GM19025 (cell line): ENCODE data around the gene ARHGEF19.

Experiments used
- ATAC-seq: cut with Tn5 transposase; IDR thresholded peaks from one replicate; pipeline ENCODE4 v1.9.1; 2021; ENCODE audit warnings: mild to moderate bottlenecking, low read depth, moderate library complexity; ENCODE audit not compliant: unreplicated experiment

The ARHGEF19 gene

DNA sequence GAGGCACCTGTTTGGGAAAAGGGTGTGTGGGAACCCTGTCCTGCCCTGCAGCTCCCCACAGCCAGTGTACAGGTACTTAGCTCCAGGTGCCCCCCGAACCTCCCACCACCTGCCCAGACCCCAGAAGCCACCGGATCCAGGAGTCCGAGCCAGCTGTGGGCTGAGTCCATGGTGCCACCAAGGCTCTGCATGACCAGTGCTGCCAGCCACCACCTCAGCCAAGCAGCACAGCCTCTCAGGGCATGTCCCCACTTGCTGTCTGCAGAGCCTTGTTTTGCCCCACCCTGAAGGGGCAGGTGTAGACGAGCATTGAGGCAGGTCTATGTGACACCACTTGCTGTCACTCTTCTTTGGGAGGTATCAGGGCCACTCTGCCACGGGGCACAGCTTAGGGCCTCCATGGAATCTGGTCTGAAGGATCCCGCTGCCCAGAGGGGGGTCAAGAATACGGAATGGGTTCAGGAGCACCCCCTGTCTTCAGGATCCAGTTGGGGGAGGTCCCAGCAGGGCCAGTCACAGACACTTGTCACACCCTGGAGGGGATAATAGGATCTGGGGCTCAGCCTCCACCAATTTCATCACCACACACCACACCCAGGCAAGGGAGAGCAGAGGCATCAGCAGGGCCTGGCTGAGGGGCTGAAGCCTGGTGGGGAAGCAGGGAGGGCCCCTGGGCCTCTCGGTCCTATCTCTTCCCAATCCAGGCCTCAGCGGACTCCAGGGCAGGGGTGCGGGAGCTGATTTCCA is 27.7 kb downstream of the ARHGEF19 start:
- ATAC-seq, result no peak

GRCh38 chr1:16183765-16184556 is 28.5 kb downstream of the ARHGEF19 start:
- no peak for ATAC-seq

DNA sequence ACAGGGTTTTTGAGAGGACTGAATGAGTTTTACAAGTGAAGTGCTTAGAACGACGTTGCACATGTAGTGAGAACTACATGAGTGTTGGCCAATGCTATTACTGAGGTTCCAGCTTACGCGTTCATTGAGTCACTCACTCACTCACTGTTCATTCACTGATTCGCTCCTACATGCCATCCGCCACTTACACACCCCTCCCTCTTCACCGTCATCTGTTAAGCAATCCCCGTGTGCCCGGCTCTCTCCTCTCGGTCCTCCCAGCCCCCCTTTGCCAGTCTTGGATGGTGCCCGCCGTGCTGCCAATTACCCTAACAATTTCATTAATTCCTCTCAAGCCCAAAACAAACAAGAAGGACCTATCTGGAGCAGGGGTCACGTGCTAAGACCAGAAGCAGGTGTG is 29.3 kb downstream of the ARHGEF19 start:
- ATAC-seq, result no peak

DNA sequence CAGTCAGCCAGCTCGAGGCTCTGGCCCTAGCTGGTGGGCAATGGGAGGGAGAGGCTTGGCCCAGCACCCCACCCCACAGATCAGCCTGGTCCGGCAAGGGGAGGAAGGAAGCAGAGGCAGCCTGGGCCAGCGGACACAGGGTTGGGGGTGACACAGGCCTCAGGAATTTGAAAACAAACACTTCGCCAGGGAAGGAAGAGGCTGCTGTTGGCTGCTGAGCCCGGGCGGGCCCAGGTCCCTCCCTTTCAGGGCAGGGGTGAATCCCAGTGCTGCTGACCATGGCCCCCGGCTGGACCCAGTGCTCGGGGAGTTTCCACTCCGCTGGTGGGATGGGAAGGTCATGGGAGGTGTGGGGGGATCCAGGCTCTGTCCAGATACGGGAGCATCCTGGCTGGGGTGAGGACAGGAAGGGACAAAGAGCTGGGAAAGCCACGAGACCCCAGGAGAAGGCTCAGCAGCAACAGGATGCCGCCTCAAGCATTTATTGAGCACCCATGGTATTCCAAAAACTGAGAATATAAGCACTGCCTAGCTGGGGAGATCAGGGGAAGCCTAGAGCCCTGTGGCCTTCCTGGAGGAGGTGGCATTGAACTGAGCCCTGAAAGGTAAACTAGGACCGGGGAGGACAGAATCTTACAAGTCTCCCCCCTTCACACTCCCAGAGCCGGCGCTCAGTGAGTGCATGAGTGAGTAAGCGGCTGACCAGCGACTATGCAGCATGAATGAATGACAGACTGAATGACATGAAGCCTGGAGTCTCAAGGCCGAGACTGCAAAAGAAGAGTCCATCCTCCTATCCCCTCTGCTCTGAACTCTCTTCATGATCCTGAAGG is 30.3 kb downstream of the ARHGEF19 start:
- no peak for ATAC-seq

GRCh38 chr1:16180291-16180824 is 32.1 kb downstream of the ARHGEF19 start:
- no peak for ATAC-seq

DNA sequence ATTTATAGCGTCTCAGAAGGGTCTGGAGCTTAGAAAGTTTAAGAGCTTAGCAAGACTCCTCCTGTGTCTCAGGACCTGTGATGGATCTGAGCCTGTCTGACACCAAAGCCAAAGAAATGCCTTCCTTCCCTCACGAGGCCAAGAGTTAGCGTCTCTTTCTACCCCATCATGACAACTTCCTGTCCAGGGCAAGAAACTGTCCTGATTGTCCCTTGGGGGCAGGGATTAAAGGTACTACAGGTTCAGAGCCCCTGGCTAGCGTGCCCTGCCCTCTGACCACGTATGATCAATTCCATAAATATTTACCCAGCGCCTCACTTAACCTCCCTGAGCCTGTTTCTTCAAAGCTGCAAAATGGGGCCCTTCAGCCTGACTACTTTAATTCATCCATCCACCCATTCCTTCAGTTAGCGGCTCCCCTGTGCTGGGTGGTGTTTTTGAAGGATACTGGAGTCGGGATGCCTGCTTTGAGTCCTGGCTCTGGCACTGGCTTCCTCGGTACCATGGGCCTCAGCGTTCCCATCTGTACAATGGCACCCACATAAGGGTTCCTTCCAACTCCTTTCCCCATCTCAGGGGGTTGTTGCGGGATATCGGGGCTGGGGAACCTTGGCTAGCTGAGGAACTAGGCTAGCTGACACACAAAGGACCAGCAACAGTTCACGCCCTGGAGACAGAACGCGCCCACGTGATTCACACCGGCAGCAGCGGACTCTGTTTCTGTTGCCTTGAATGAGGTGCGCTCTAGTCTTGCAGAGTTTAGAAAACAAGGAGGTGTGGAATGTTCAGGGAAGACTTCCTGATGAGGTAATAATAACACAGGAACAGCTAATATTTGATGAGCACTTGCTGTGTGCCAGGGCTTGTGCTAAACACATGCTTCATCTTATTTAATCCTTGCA is 33.6 kb downstream of the ARHGEF19 start:
- ATAC-seq, result no peak

GRCh38 chr1:16177306-16177705 is 35.1 kb downstream of the ARHGEF19 start:
- ATAC-seq, result no peak

- no peak for ATAC-seq
These were observed 35.8 kb downstream of the ARHGEF19 start for GRCh38 chr1:16176653-16177052.

DNA sequence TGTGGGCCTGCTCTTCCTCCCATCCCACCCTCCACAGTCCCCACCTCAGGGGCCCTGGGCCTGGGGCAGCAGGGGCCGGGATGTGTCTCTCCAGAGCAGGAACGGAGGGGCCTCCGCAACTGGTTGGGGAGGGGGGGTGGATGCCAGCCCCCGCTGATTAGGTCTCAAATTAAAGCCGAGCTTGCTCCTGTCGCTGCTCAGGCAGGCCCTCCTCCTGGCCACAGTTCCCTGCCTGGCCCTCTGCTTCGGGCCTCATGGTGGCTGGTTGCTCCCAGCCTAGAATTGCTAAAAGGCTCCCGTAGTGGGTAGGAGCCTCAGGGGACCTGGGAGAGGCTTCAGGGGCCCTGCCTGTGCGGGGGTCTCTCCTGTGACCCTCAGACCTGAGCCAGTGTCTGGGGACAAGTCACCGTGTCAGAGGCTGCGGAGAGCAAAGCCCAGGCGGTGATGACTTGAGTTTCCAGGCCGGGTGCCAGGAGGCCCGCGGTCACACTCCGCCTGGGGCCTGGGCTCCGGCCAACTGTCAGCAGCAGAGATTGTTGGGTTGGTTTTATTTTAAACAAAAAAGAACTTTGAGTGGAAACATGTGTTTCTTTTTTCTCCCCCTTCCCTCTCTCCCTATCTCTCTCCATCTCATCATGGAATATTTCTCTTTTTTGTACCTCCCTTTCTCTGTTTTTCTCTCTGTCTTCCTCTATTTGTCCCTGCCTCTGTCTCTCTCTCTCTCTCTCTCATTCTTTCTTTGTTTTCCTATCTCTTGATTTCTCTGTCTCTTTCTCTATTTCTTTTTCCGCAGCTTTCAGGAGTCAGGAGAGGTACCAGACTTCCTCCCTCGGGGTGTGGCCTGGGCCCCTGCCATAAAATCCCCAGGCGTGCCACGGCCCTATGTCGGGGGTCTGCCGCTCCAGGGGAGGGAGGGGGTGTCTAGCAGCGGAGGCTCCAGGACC is 36.6 kb downstream of the ARHGEF19 start:
- ATAC-seq, result no peak

DNA sequence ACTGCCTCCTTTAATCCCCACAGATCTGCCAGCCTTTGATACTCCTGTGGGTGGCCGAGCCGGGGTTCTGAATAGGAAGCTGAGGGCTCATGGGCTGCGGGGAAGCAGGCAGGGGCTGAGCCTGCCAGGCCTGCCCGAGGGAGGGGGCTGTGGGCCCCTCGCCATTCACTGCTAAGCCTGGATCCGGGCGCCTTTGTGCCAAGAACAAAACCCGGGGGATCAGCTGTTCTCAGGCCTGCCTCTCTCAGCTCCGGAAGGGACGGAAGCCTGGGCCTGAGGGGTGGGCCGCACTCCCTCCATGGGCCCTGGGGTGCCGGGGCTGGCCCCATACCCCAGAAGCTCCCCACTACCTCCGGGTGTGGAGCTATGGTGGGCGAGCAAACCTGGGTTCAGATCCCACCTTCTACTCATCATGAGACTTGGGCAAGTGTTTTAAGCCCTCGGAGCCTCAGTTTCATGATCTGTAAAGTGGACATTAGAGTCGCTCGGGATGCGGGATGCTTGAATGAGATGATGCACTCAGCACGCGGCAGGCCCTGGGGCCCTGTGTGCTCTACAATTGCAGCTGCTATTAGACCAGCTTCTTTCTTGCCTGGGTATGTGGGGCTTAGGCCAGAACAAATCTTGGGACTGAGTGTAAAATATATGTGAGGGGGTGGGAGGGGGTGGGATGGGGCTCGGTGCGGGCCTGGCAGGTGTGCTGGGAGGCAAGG is 37.4 kb downstream of the ARHGEF19 start:
- no peak for ATAC-seq

- ATAC-seq, result no peak
These were observed 38.1 kb downstream of the ARHGEF19 start for GRCh38 chr1:16174261-16174868.

- ATAC-seq, result no peak
These were observed 38.8 kb downstream of the ARHGEF19 start for GRCh38 chr1:16173447-16174260.

GRCh38 chr1:16172964-16173446 is 39.4 kb downstream of the ARHGEF19 start:
- no peak for ATAC-seq

- ATAC-seq, result no peak
These were observed 40.1 kb downstream of the ARHGEF19 start for GRCh38 chr1:16172218-16172830.

- ATAC-seq, result no peak
These were observed 40.9 kb downstream of the ARHGEF19 start for GRCh38 chr1:16171314-16172151.
